BE2C (cell line): ENCODE results near the gene ZBTB40.

Experiments used
- DNase-seq: peaks from one replicate; pipeline ENCODE4 v3.0.0-alpha.2; 2020
- H3K27me3 ChIP-seq: fragments of 250-450 bp; sonication (Bioruptor Pico); 2 replicates; pipeline ENCODE4 v1.5.1; 2020; ENCODE audit warnings: mild to moderate bottlenecking
- H3K36me3 ChIP-seq: fragments of 250-450 bp; sonication (Bioruptor Pico); 2 replicates; pipeline ENCODE4 v1.5.1; 2020; ENCODE audit warnings: mild to moderate bottlenecking
- H3K4me1 ChIP-seq: fragments of 250-450 bp; sonication (Bioruptor Pico); 2 replicates; pipeline ENCODE4 v1.5.1; 2020
- H3K4me3 ChIP-seq: 2 replicates; pipeline ENCODE4 v1.5.1; 2011; ENCODE audit warnings: low read depth, low read length
- H3K9me3 ChIP-seq: fragments of 250-450 bp; sonication (Bioruptor Pico); 2 replicates; pipeline ENCODE4 v1.5.1; 2020
- TF ChIP-seq, protein P1 (sequence below): IDR thresholded peaks from 2 replicates; pipeline ENCODE4 v1.5.1; 2012; ENCODE audit warnings: mild to moderate bottlenecking, low read depth, low read length

ZBTB40 gene

GRCh38 chr1:22410401-22410800, 41.2 kb upstream of the ZBTB40 start:
- H3K9me3 ChIP-seq = no peaks in the 10 kb centered on the region
- no peaks in the 10 kb centered on the region for H3K27me3 ChIP-seq
- H3K4me3 ChIP-seq = no peak overlapping the region
- H3K36me3 ChIP-seq = no peaks in the 10 kb centered on the region
- no peak for DNase-seq
- TF ChIP-seq, protein P1, sequence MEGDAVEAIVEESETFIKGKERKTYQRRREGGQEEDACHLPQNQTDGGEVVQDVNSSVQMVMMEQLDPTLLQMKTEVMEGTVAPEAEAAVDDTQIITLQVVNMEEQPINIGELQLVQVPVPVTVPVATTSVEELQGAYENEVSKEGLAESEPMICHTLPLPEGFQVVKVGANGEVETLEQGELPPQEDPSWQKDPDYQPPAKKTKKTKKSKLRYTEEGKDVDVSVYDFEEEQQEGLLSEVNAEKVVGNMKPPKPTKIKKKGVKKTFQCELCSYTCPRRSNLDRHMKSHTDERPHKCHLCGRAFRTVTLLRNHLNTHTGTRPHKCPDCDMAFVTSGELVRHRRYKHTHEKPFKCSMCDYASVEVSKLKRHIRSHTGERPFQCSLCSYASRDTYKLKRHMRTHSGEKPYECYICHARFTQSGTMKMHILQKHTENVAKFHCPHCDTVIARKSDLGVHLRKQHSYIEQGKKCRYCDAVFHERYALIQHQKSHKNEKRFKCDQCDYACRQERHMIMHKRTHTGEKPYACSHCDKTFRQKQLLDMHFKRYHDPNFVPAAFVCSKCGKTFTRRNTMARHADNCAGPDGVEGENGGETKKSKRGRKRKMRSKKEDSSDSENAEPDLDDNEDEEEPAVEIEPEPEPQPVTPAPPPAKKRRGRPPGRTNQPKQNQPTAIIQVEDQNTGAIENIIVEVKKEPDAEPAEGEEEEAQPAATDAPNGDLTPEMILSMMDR = no peak
- H3K4me1 ChIP-seq = no peaks in the 10 kb centered on the region

GRCh38 chr1:22410928-22411495, 40.6 kb upstream of the ZBTB40 start:
- DNase-seq = no peak
- Histone ChIP-seq H3K27me3 (no peaks in the 10 kb centered on the region), H3K4me1 (no peaks in the 10 kb centered on the region), H3K36me3 (no peaks in the 10 kb centered on the region), H3K4me3 (no peak overlapping the region), H3K9me3 (no peaks in the 10 kb centered on the region)
- TF ChIP-seq, protein P1 = no peak

DNA sequence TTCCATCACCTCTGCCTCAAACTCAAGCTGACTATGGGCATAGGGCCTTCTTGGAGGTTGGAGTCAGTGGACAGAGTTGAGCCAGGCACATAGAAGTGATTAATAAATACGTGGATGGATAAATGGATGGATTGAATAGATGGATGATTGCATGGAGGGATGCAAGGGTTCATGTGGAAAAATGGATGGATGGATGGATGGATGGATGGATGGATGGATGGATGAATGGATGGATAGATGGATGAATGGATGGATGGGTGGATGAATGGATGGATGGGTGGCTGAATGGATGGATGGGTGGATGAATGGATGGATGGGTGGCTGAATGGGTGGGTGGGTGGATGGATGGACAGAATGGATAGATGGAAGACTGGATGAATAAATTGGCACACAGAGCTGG, 40.1 kb upstream of the ZBTB40 start:
- no peaks in the 10 kb centered on the region for H3K36me3 ChIP-seq
- TF ChIP-seq, protein P1 = no peak
- no peak overlapping the region for H3K4me3 ChIP-seq
- no peaks in the 10 kb centered on the region for H3K27me3 ChIP-seq
- H3K4me1 ChIP-seq = no peaks in the 10 kb centered on the region
- DNase-seq = no peak
- no peaks in the 10 kb centered on the region for H3K9me3 ChIP-seq

DNA sequence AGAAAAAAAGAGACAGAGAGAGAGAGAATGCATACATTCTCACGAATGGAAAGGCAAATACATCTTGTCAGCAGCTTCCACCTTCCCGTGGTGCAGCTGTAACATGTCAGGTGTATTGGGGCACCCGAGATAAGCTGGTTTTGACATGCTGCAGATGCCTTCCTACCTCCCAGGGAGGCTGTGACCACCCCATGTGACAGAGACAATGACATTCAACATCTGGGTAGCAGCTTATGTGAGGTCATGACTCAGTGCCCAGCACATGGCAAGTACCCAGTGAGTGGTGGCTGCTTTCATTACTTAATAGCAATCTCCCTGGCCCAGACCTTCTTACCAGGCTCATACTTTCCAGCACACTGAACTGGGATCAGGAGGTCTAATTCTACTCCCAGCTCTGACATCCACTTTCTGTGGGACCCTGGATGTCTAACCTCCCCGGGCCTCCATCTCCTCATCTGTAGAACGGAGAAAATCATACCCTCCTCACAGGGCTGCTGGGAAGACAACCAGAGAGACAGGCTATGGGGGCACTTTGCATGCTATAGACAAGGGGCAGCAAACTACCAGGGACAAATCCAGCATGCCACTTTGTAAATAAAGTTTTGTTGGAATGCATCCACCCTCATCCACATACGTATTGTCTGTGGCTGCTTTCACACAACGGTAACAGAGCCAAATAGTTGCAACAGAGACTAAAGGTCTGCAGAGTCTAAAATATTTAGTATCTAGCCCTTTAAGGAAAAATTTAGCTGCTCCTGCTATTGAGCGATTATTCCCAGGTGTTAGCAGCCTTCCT, 38.5 kb upstream of the ZBTB40 start:
- Histone ChIP-seq H3K9me3 (no peaks in the 10 kb centered on the region), H3K36me3 (no peaks in the 10 kb centered on the region), H3K4me3 (no peak overlapping the region), H3K4me1 (no peaks in the 10 kb centered on the region), H3K27me3 (no peaks in the 10 kb centered on the region)
- TF ChIP-seq, protein P1 = no peak
- peak; percentile 48 for DNase-seq

DNA sequence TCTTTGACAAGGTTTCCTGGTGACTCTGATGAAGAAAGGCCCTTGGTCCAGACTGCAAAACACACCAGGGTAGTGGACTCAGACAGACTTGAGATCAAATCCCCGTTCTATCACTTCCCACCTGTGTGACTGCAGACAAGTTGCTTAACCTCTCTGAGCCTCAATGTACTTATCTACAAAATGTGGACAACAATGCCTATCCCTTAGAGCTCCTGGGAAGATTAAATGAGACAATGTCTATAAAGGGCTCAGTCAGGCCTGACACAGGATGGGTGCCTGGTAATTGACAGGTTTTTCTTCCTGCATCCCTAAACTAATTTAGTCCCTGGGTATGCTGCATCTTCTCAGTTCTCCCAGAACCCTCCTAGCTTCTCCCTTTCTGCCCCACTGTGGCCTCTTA, 37.9 kb upstream of the ZBTB40 start:
- no peaks in the 10 kb centered on the region for H3K36me3 ChIP-seq
- H3K4me1 ChIP-seq = no peaks in the 10 kb centered on the region
- TF ChIP-seq, protein P1 = no peak
- no peak for DNase-seq
- H3K27me3 ChIP-seq = no peaks in the 10 kb centered on the region
- H3K4me3 ChIP-seq = no peak overlapping the region
- no peaks in the 10 kb centered on the region for H3K9me3 ChIP-seq

- Histone ChIP-seq H3K4me3 (no peak overlapping the region), H3K9me3 (no peaks in the 10 kb centered on the region), H3K4me1 (no peaks in the 10 kb centered on the region), H3K27me3 (no peaks in the 10 kb centered on the region), H3K36me3 (no peaks in the 10 kb centered on the region)
- DNase-seq = no peak
- TF ChIP-seq, protein P1 = no peak
Measured at GRCh38 chr1:22414244-22414751, 37.4 kb upstream of the ZBTB40 start.
